Measurements from ENCODE around the gene SCMH1.

- TF ChIP-seq CTCF (IDR thresholded peaks at IDR 0.05): no peak
- TF ChIP-seq POLR2A (IDR thresholded peaks at IDR 0.05): no peak
- no peak for TF ChIP-seq POLR2AphosphoS5 (IDR thresholded peaks at IDR 0.05)
Observed at GRCh38 chr1:41221995-41222394, 20.1 kb downstream of the SCMH1 start.

Data from gastroesophageal sphincter (tissue), 3 donors.